HuH-7 (cell line): ENCODE results near the gene FN3K.

Experiments used
- DNase-seq: peaks from one replicate; pipeline ENCODE4 v3.0.0; 2011; ENCODE audit warnings: low spot score

The FN3K gene

GRCh38 chr17:82703935-82704865 is 31.2 kb upstream of the FN3K start:
- peak; percentile 75 for DNase-seq

- DNase-seq = no peak
These were observed 30.5 kb upstream of the FN3K start for GRCh38 chr17:82704886-82705285.

GRCh38 chr17:82705756-82706155 is 29.7 kb upstream of the FN3K start:
- DNase-seq = no peak

DNA sequence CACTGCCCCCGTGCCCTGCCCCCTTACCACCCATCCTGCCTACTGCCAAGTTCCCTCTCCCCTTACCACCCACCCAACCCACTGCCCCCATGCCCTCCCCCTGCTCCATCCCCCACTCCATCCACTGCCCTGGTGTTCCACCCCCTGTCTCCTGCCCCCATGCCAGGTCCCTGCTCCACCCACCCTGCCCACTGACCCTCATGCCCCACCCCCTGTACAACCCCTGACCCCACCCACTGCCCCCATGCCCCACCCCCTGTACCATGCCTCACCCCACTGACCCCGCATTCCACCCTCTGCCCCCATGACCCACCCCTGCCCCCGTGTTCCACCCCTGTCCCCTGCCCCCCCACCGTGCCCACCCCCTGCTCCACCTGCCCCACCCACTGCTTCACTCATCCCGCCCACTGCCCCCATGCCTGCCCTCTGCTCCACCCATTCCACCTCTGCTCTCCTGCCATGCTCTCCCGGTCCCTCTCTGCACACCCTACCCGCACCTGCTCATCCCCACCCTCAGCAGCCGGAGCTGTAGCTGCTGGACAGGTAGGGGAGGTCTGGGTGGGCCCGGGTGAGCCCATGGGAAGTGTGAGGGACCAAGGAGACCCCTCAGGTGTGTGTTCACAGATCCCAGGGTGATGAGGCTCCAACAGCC is 26.3 kb upstream of the FN3K start:
- no peak for DNase-seq

DNA sequence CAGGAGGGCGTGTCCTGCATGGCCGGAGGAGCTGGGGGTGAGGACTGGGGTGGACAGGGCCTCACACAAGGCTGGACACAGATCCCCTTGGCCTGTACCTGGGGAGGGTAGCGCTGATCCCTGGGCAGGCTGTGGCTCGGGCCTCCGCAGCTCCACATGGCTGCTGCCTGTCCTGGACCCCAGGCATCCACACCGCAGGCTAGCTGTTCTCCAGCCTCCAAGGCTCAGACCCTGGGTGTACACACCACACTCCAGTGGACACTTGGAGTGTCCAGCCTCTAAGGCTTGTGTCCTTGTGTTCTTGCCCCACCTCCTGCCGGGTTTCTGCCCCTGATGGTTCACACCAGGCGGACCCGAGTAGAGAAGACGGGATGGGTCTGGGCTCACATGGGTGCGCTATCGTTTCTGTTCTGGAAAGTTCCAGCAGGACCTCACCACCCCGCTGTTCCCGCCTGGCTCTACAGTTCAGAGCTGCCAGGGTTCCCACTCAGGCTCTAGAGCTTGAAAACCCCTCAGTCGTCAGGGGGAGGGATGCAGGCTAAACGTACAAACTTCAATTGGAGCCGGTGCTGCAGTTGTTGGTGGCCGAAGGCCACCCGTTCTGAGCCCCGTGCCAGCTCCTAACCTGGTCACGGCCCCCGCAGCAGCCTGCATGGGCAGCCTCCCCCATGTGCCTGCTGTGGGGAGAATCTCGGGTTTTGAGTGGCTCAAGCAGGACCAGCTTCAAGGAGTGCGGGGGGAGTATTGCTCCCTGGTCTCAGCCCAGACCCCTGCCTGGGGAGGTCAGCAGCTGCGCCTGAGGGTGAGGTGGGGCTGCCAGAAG is 25.5 kb upstream of the FN3K start:
- DNase-seq = no peak

DNA sequence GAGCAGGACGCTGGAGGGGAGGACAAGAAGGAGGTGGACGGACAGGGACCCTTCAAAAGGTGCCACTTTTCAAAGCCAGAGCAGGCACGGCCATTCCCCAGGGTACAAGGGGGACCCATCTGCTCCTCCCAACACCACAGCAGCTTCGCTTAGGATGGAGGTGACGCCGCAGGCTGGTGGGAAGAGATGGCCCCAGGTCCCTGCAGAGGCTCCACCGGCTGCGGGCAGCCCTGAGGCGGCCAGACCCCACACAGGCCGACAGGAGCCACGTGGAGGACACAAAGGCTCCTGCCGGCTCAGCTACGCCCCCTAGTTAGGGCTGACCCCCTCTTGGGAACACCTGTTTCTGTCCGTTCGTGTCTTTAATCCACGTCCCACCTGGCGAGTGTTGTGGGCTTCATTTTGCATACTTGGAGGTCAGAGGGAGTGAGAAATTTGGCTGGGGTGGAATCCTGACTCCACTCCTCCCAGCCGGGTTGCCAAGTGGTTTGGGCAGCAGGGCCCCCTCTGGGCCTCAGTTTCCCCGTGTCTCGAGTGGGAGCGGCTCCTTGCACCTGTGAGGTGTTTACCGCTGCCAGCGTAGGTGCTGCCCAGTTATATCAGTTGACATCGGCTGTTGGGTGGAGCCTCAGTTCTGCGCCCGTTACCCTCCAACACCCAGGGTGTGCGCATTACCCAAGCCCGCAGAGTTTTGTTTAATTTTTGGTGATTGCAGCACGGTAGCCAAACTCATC is 24.7 kb upstream of the FN3K start:
- no peak for DNase-seq

DNA sequence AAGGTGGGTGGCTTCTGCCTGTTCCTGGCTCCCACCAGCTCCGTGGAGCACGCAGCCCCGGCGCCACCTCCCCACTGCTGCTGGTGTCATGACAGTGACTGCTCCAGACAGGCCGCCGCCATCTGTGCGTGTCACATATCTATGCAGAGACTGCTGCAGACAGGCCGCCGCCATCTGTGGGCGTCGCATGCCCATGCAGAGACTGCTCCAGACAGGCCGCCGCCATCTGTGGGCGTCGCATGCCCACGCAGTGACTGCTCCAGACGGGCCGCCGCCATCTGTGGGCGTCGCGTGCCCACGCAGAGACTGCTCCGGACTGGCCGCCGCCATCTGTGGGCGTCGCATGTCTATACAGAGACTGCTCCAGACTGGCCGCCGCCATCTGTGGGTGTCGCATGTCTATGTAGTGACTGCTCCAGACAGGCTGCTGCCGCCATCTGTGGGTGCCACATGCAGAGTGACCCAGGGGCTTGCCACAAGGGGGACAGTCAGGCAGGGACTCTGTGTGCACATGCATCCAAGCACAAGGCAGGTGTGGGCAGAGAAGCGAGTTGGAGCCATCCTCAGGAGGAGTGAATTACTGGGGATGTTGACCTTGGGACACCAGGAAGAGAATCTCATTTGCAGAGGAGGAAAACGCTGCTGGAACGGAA is 22.2 kb upstream of the FN3K start:
- no peak for DNase-seq

DNA sequence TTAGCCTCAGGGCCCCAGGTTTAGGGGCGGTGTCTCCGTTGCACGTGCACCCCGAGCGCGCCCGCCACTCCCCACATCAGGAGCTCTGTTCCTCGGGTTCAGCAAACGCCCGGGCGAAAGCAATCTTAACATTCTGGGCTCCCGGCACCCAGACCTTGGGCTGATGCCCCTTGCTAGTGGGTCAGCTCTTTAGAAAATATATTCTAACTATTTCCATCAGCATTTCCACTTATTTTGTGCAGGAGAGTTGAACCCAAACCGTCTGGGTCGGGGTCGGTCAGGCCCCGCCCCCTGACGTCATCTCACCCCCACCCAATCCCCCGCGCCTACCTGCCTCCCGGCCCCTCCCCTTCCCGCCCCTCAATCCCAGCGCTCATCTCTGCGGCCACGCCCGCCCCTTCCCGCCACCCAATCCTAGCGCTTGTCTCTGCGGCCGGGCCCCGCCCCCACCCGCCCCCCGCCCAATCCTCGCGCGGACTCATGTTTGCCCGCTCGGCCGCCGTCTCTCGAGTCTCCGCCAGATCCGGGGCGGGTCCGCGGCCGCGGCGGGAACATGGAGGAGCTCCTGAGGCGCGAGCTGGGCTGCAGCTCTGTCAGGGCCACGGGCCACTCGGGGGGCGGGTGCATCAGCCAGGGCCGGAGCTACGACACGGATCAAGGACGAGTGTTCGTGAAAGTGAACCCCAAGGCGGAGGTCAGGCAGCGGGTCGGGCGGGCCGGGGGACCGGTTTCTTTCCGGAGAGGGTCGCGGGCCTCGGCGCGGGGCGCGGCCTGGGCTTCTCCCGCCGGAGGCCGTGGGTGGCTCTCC is 19.0 kb upstream of the FN3K start, which contains the start of gene FN3KRP:
Gene FN3KRP, plus strand, starts transcription at position 504 of the 808 bp plus-strand sequence. Its CDS starts 50 bp downstream, at position 554.
- peak; percentile 100 for DNase-seq

GRCh38 chr17:82718986-82719685 is 16.3 kb upstream of the FN3K start:
- DNase-seq = no peak

DNA sequence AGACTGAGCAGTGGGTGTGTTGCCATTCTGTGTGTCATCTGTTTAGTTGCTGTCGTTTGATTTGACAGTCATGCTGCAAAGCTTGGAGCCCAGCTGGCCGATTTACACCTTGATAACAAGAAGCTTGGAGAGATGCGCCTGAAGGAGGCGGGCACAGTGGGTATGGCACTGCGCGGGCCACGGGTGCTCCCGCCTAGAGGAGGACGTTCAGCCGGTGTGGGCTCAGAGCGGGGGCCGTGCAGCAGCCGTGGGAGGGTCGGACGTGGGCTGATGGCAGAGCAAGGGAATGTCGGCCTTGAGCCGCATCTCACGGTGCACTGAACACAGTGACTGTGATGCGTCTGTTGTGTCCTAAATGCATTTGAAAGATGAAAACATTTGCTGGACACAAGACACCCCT is 15.2 kb upstream of the FN3K start:
- no peak for DNase-seq

- DNase-seq = no peak
These were observed 12.9 kb upstream of the FN3K start for GRCh38 chr17:82722341-82723013.

- DNase-seq = no peak
These were observed 12.1 kb upstream of the FN3K start for GRCh38 chr17:82723169-82723807.

DNA sequence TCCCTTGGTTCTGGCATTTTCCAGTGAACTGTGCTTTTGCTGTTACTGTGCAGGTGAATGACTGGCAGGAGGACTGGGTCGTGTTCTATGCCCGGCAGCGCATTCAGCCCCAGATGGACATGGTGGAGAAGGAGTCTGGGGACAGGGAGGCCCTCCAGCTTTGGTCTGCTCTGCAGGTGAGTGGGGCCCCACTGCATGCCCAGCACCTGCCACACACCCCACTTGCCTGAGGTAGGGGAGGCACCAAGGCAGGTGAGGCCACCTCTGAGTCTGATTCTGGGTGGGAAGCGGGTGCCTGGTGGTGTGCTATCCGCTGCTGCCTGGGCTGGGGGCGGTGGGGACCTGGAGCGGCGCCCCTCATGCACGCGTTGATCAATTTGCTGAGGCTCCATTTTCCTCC is 9.0 kb upstream of the FN3K start:
- no peak for DNase-seq

DNA sequence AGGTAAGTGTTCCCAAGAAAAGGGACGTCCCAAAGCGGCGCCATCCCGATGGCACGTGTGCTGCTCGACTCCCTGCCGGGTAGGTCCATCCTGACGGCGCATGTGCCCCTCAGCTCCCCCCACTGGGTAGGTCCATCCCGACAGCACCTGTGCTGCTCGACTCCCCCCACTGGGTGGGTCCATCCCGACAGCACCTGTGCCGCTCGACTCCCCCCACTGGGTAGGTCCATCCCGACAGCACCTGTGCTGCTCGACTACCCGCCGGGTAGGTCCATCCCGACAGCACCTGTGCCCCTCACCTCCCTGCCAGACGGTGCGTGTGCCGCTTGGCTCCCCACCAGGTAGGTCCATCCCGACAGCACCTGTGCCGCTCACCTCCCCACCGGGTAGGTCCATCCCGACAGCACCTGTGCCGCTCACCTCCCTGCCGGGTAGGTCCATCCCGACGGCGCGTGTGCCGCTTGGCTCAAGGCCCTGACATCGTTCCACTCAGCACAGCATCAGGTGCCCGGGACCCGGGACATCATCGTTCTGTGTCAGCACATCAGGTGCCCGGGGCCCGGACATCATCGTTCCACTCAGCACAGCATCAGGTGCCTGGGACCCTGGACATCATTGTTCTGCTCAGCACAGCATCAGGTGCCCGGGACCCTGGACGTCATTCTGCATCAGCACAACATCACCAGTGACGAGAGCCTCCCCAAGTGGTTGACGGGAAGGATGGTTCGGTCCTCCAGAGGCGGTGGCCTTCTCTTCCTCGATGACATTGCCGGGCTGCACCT is 5.7 kb upstream of the FN3K start:
- no peak for DNase-seq

DNA sequence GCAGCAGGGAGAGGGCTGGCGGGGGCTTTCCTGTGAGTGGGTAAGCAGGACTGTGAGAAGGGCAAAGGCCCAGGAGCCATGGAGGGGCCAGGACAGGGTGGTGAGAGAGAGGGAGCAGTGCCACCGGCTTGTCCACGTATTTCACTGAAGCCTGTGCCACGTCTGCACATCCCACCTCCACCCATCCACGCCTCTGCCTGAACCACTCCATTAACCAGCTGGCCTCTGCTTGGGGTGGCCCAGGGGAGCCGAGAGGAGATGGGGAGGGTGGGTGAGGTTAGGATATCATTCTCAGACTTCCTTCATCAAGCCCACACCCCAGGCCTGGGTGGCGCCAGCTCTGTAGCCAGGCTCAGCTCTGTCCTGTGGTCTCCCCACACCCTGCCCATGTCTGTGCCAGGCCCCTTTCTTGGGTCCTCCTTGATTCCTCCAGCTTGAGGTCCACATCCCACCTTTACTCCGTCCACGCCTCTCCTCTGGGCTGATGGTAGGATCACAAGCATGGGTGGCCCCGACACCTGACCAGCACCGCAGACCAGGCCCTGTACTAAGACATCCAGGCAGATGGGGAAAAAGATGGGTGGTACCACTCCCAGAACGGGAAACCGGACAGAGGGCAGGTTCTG is 3.2 kb upstream of the FN3K start:
- no peak for DNase-seq

DNA sequence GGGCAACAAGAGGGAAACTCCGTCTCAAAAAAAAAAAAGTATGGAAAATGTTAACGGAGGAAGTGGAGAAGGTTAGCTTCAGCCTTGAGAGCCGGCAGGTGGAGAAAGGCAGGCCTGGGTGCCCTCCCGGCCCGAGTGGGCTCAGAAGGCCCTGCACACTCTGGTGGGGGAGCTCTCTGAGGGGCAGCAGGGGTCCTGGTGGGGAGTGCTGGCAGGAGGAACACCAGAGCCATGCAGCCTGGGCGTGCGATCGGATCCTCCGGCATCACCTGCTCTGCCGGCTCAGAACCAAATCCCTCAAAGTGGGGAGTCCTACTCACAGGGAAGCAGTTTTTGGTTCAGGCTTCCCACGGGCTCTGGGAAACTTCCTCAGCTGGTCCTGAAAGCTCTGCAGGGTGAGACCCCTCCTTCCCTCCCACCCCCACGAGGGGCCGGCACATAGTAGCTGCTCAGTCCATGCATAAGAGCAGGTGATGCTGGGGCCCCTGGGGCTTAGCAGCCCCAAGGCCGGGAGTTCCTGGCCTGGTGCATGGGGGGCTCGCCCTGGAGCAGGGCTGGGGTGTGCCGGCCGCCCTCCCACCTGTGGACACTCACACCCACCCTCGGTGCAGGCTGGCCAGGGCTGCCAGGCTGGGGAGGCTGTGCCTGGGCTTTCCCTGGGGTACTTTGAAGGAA is 1.2 kb downstream of the FN3K start:
- no peak for DNase-seq
